ENCODE results near the gene PRKG1.

- TF ChIP-seq IRF2 (CRISPR knock-in tag; IDR thresholded peaks at IDR 0.05; ENCODE audit: borderline replicate concordance, low read depth), result no peak
- TF ChIP-seq E2F4 (CRISPR knock-in tag; IDR thresholded peaks at IDR 0.05; ENCODE audit: borderline replicate concordance, low read depth), result no peak
- TF ChIP-seq CTCF (IDR thresholded peaks at IDR 0.05), result no peak
- TF ChIP-seq MLX (CRISPR knock-in tag; IDR thresholded peaks at IDR 0.05), result no peak
- TF ChIP-seq USF1 (CRISPR knock-in tag; IDR thresholded peaks at IDR 0.05), result no peak
Observed at GRCh38 chr10:51564896-51565510, 490.7 kb downstream of the PRKG1 start.

Measured in WTC11 (cell line).